ENCODE data around the gene COTL1. TPM values are rescaled to one million over a fixed set of nuclear protein-coding genes. Genes with fewer than 3 reads are reported as not detected.

COTL1 gene
- total RNA-seq, 1 experiment from 2014 or later = 24.8 TPM

- DNase-seq = no peak
- H3K27ac ChIP-seq = no peak overlapping the region
- no peak overlapping the region for H3K4me3 ChIP-seq
- H3K27me3 ChIP-seq = no peaks in the 10 kb centered on the region
- no peaks in the 10 kb centered on the region for H3K4me1 ChIP-seq
- no peaks in the 10 kb centered on the region for H3K36me3 ChIP-seq
- no peaks in the 10 kb centered on the region for H3K9me3 ChIP-seq (replicated peaks)
Observed at GRCh38 chr16:84613408-84614072, 4.3 kb downstream of the COTL1 start.

DNA sequence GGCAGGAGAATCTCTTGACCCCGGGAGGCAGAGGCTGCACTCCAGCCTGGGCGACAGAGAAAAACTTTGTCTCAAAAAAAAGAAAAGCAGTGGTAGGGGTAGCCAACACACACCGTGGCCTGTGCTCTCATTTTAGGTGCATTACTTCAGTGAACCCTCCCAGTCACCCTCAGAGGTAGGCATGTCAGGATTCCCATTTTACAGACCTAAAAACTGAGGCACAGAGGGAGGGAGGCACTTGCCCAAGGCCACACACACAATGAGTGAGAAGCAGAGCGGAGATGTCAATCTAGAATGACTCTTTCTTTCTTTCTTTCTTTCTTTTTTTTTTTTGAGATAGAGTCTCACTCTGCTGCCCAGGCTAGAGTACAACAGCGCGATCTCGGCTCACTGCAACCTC lies 5.2 kb downstream of the COTL1 start:
- Histone ChIP-seq H3K4me3 (no peak overlapping the region), H3K27ac (no peak overlapping the region), H3K36me3 (no peaks in the 10 kb centered on the region), H3K9me3 (replicated peaks) (no peaks in the 10 kb centered on the region), H3K27me3 (no peaks in the 10 kb centered on the region), H3K4me1 (no peaks in the 10 kb centered on the region)
- DNase-seq = no peak

DNA sequence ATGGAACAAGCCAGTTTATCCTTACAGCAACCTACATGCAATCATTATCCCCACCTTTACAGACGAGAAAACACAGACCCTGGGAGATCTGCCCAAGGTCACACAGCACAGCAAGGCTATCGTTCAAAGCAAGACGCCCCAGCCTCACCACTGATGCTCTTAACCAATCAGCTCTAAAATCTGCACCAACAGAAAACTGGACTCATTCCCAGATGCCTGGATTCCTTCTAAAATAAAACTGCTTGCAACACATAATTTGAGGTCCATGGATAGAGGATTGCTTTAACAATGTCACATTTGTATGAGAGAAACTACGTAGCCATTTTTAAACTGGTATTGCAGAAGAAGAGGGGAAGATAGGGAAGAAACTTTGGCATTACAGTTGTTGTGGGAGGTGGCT lies 6.8 kb downstream of the COTL1 start:
- Histone ChIP-seq H3K27ac (no peak overlapping the region), H3K36me3 (no peaks in the 10 kb centered on the region), H3K4me3 (no peak overlapping the region), H3K4me1 (no peaks in the 10 kb centered on the region), H3K9me3 (replicated peaks) (no peaks in the 10 kb centered on the region), H3K27me3 (no peaks in the 10 kb centered on the region)
- DNase-seq = no peak

GRCh38 chr16:84610376-84610775 lies 7.5 kb downstream of the COTL1 start:
- H3K27me3 ChIP-seq = no peaks in the 10 kb centered on the region
- no peak overlapping the region for H3K4me3 ChIP-seq
- no peak overlapping the region for H3K27ac ChIP-seq
- no peak for DNase-seq
- H3K9me3 ChIP-seq (replicated peaks) = 0 out of 2 replicates have a peak, but pooled peaks cover 3% of the 10 kb centered on the region
- H3K36me3 ChIP-seq = no peaks in the 10 kb centered on the region
- no peaks in the 10 kb centered on the region for H3K4me1 ChIP-seq

DNA sequence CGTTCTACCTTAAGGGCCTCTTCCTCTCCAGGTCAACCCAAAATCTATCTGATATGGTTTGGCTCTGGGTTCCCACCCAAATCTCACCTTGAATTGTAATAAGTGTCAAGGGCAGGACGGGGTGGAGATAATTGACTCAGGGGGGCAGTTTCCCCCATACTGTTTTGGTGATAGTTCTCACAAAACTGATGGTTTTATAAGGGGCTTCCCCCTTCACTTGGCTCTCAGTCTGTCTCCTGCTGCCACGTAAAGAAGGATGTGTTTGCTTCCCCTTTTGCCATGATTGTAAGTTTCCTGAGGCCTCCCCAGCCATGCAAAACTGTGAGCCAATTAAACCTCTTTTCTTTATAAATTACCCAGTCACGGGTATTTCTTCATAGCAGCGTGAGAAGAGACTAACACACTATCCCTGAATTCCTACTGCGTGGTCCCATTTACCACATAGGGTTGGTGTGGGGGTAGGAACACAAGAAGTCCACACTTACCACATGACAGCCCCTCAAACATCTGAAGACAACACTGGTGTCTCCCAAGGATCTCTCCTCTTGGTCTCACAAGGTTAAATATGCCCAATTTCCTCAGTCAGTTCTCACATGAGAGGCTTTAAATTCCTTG lies 8.2 kb downstream of the COTL1 start:
- H3K27me3 ChIP-seq = no peaks in the 10 kb centered on the region
- no peaks in the 10 kb centered on the region for H3K36me3 ChIP-seq
- H3K4me1 ChIP-seq = no peaks in the 10 kb centered on the region
- H3K27ac ChIP-seq = no peak overlapping the region
- H3K4me3 ChIP-seq = no peak overlapping the region
- H3K9me3 ChIP-seq (replicated peaks) = 0 out of 2 replicates have a peak, but pooled peaks cover 3% of the 10 kb centered on the region
- DNase-seq = no peak

DNA sequence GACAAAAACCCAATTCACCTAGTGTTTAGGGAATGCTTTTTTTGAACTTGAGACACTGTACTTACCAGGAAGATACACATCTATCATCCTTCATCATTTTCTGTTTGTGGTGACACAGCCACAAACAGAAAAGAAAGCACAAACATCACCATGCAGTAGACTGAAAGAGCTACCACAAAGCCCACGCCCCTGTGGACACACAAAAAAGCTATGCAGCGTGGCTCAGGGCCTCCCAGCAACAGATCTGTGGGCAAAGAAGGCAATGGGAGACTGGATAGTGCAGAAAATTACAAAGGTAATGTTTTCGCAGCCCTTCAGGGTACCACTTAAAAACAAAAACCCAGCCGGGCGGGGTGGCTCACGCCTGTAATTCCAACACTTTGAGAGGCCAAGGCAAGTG lies 9.6 kb downstream of the COTL1 start:
- Histone ChIP-seq H3K4me1 (peaks cover 3% of the 10 kb centered on the region), H3K36me3 (no peaks in the 10 kb centered on the region), H3K27me3 (no peaks in the 10 kb centered on the region), H3K4me3 (no peak overlapping the region), H3K27ac (no peak overlapping the region), H3K9me3 (replicated peaks) (0 out of 2 replicates have a peak, but pooled peaks cover 3% of the 10 kb centered on the region)
- no peak for DNase-seq

- Histone ChIP-seq H3K4me1 (peaks cover 8% of the 10 kb centered on the region), H3K36me3 (no peaks in the 10 kb centered on the region), H3K4me3 (no peak overlapping the region), H3K9me3 (replicated peaks) (0 out of 2 replicates have a peak, but pooled peaks cover 3% of the 10 kb centered on the region), H3K27ac (no peak overlapping the region), H3K27me3 (no peaks in the 10 kb centered on the region)
- DNase-seq = no peak
Observed at GRCh38 chr16:84607694-84608093, 10.2 kb downstream of the COTL1 start.

DNA sequence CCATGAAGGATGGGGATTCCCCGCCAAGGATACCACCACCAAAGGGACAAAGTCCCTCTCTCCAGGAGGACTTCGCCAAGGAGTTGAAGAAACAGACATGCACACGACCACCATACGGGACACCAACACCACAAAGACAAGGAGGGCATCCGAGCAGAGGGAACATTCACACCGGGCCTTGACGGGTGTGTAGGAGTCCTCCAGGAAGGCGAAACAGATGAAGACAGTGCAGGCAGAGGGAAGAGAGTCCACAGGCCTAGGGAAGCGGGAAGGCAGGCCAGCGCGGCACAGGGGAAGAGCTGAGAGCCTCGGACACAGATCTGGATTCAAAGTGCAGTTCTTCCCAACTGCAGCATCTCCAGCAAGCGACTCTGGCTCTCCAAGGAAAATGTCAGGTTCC lies 10.8 kb downstream of the COTL1 start:
- H3K36me3 ChIP-seq = no peaks in the 10 kb centered on the region
- no peaks in the 10 kb centered on the region for H3K27me3 ChIP-seq

DNA sequence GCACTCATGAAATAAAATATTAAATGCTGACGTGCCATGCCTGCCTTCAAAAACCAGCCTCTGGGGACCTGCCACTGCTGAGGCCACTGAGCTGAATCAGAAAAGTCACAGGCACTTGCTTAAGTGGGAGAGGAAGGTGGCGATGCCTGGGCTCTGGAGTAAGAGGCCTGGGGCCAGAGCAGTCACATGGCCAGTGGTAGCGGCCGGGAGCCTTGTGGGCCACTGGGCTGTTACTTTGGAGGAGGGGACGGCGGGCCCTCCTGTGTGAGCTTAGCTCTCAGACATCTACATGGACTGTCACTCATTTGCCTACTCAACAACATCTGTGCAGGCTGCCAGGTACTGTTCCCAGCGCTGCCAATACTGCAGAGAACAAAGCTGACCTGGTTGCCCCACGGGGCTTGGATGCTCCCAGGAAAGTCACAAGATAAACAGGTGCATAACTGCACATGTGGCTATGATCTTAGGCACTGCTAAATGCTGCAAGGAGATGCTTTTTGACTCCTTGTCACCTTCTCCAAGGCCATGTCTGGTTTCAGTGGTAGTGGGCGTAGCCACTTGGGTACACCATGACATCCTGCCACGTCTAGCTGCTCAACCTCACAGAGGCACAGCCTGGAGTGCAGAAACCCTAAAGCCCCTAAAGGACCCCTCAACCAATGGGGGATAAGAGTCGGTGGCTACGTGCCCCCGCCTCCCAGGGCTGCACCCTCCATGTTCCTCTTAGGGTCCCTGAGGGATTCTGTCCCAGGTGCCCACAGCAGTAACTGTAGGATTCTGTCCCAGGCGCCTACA lies 11.6 kb downstream of the COTL1 start:
- Histone ChIP-seq H3K27me3 (no peaks in the 10 kb centered on the region), H3K4me3 (no peak overlapping the region), H3K4me1 (peaks cover 18% of the 10 kb centered on the region), H3K36me3 (no peaks in the 10 kb centered on the region), H3K9me3 (replicated peaks) (0 out of 2 replicates have a peak, but pooled peaks cover 3% of the 10 kb centered on the region), H3K27ac (no peak overlapping the region)
- no peak for DNase-seq

More for the DNA sequence above, 10.8 kb downstream of the COTL1 start:
- Histone ChIP-seq H3K27ac (no peak overlapping the region), H3K9me3 (replicated peaks) (0 out of 2 replicates have a peak, but pooled peaks cover 3% of the 10 kb centered on the region), H3K4me1 (peaks cover 12% of the 10 kb centered on the region), H3K4me3 (no peak overlapping the region)
- no peak for DNase-seq

DNA sequence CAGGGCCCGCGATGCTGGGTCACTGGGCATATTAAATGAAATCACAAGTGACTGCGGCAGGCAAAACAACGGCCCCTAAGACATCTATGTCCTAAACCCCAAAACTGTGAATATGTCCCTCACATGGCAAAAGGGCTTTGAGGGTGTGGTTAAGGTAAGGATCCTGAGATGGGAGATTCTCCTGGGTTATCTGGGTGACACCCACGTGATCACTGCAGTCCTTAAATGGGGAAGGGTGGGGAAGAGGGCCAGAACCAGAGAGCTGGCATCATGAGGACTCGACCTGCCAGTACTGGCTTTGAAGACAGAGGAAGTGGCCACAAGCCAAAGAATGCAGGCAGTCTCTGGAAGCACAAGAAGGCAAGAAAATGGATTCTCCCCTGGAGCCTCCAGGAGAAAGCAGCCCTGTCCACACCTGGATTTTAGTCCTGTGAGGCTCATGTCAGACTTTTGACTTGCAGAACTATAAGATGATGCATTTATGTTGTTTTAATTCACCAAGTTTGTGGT lies 12.5 kb downstream of the COTL1 start:
- Histone ChIP-seq H3K4me3 (no peak overlapping the region), H3K27ac (no peak overlapping the region), H3K36me3 (no peaks in the 10 kb centered on the region), H3K9me3 (replicated peaks) (0 out of 2 replicates have a peak, but pooled peaks cover 3% of the 10 kb centered on the region), H3K27me3 (no peaks in the 10 kb centered on the region), H3K4me1 (peaks cover 25% of the 10 kb centered on the region)
- no peak for DNase-seq

GRCh38 chr16:84604477-84605013 lies 13.3 kb downstream of the COTL1 start:
- no peak overlapping the region for H3K4me3 ChIP-seq
- DNase-seq = no peak
- H3K4me1 ChIP-seq = peaks cover 27% of the 10 kb centered on the region
- 0 out of 2 replicates have a peak, but pooled peaks cover 3% of the 10 kb centered on the region for H3K9me3 ChIP-seq (replicated peaks)
- H3K27ac ChIP-seq = no peak overlapping the region
- no peaks in the 10 kb centered on the region for H3K36me3 ChIP-seq
- H3K27me3 ChIP-seq = no peaks in the 10 kb centered on the region

GRCh38 chr16:84603940-84604339 lies 13.9 kb downstream of the COTL1 start:
- Histone ChIP-seq H3K27ac (no peak overlapping the region), H3K4me1 (peaks cover 33% of the 10 kb centered on the region)

DNA sequence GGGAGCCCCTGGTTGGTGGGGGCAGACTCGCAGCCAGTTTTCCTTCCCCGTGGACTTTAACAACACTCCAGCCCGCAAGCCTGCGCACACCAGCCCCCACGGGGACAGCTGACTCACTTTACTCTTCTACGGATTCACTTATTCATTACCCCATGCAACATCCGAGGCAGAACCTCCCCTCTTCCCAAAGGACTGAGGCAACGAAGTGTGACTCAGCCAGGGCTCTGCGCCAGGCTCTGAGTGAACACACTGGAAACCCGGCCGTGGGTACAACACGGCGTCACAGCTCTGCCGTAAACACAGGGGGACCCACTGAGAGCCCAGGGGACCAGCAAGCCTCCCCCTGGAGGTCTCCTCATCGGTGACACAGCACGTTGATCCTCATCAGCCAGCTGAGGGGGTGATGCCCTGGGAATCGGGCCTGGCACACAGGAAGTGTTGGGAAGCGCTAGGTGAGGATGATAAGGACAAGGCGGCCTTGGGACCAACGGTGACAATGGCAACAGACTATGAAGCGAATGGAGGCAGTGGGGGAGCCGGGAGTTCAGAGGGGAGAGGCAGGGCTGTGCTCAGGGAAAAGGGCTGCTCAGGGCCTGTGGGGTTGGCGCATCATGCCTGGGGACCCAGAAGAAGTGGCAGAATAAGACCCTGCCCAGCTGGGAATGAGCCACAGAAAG lies 14.6 kb downstream of the COTL1 start:
- H3K9me3 ChIP-seq (replicated peaks) = 0 out of 2 replicates have a peak, but pooled peaks cover 3% of the 10 kb centered on the region
- no peaks in the 10 kb centered on the region for H3K36me3 ChIP-seq
- H3K4me1 ChIP-seq = peaks cover 33% of the 10 kb centered on the region
- H3K27me3 ChIP-seq = no peaks in the 10 kb centered on the region
- peak; percentile 29 to 43 for DNase-seq
- peak overlapping the region; percentile 31 for H3K27ac ChIP-seq
- H3K4me3 ChIP-seq = no peak overlapping the region

More at GRCh38 chr16:84603940-84604339, 13.9 kb downstream of the COTL1 start:
- Histone ChIP-seq H3K27me3 (no peaks in the 10 kb centered on the region), H3K4me3 (no peak overlapping the region), H3K9me3 (replicated peaks) (0 out of 2 replicates have a peak, but pooled peaks cover 3% of the 10 kb centered on the region), H3K36me3 (no peaks in the 10 kb centered on the region)
- no peak for DNase-seq
